Left forelimb (tissue), 1 donor: ENCODE results near the gene DISP3.

Experiments
- DNase-seq: peaks from one replicate; pipeline ENCODE4 v3.0.0-alpha.2; 2018; ENCODE audit warnings: low spot score

Gene DISP3

GRCh38 chr1:11528611-11529261, 49.8 kb downstream of the DISP3 start:
- peak; percentile 63 for DNase-seq

DNA sequence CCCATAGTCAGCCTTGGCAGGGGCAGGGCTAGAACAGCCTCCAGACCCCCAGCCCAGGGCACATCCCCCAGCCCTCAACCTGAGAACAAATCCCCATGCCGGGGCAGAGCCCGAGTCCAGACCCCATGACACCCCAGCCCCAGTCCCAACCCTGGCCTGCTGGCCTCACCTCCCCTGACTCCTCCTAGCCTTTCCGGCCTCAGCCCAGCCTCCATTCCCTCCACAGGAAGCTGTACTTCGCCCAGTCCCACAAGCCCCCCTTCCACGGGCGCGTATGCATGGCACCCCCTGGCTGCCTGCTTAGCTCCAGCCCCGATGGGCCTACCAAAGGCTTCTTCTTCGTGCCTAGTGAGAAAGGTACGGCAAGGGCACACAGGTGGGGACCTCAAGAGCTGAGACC, 50.4 kb downstream of the DISP3 start:
- peak; percentile 52 for DNase-seq

GRCh38 chr1:11529763-11530730, 51.1 kb downstream of the DISP3 start:
- DNase-seq = peak; percentile 58

- DNase-seq = no peak
These were observed 51.9 kb downstream of the DISP3 start for GRCh38 chr1:11530731-11531311.

- no peak for DNase-seq
These were observed 52.4 kb downstream of the DISP3 start for GRCh38 chr1:11531314-11531870.

DNA sequence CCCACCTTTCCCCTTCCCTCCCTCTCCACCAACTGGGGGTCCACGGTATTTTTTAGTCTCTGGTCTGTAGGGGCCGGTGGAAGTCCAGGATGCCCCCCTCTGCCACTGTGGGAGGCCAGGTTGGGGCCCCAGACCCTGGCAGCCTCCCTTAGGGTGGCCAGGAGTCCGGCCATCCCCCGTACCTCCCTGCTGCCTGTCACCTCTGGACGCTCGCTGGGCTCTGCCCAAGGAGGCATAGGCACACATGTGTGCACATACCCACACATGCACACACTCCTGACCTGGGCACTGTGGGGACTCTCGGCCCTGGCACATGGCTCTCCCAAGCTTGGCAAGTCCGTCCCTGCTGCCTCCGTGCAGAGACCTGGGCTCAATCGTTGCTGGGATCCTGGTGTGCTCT, 53.0 kb downstream of the DISP3 start:
- no peak for DNase-seq

DNA sequence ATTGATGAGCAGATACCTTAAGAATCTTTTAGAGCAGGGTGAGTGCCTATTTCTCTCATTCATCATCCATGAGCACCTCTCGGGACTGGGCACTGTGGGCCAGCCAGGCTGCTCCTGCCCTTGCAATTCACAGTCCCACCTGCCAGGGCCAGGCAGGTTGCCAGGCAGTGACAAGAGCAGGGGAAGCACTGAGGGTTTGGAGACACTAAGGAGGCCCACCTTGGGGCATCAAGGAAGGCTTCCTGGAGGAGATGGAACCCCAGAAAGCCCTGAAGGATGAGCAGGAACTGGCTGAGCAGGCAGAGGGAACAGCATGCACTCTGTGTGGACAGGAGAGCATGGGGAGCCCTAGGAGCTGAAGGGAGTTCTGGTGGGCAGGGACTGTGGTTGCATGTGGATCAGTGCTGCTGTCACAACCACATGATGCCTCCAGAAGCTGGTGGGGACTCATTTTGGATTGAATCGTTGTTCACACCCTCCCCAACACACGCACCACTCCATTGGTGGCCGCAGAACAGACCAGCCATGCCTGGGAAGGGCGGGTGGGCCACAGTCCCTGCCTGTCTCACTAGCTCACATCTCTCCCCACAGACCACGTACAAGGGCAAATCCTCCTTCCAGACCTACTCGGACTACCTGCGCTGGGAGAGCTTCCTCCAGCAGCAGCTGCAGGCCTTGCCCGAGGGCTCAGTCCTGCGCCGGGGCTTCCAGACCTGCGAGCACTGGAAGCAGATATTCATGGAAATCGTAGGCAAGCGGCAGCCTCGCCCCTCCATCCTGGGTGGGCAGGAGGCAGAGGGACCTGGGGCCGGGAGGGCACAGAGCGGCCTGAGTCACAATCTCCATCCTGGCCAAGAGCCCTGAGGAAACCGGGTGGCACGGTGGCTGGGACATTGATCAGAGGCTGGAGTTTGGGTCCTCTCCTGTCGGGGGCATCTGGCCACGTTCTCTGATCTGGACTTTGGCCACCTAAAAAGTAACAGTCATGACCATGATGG, 55.1 kb downstream of the DISP3 start:
- no peak for DNase-seq

DNA sequence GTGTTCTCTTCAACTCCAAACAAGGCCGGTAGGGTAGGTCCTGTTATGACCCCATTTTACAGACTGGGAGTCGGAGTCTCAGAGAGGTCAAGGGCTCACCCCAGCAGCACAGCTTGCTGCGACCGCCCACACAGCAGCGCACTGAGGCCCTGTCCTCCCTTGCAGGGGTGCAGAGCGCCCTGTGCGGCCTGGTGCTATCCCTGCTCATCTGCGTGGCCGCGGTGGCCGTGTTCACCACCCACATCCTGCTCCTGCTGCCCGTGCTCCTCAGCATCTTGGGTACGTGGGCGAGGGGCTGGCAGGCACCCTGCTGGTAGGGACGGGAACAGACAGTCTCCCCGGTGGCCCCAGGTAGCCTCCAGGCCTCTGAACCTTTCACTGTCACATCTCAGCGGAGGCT, 55.9 kb downstream of the DISP3 start:
- no peak for DNase-seq

DNA sequence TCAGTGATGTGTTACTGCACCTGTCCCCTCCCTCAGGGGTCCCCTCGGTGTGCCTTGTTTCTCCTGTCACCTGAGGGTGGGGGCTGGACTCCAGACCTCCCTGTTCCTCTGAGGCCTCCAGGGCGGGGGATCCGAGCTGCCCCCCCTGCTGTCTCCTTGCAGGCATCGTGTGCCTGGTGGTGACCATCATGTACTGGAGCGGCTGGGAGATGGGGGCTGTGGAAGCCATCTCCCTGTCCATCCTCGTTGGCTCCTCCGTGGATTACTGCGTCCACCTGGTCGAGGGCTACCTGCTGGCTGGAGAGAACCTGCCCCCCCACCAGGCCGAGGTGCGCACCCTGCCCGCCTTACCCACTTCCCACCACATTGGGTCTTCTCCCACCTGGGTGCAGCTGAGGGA, 56.4 kb downstream of the DISP3 start:
- DNase-seq = no peak

GRCh38 chr1:11535761-11536572, 57.0 kb downstream of the DISP3 start:
- DNase-seq = no peak

- no peak for DNase-seq
These were observed 57.8 kb downstream of the DISP3 start for GRCh38 chr1:11536573-11537379.

DNA sequence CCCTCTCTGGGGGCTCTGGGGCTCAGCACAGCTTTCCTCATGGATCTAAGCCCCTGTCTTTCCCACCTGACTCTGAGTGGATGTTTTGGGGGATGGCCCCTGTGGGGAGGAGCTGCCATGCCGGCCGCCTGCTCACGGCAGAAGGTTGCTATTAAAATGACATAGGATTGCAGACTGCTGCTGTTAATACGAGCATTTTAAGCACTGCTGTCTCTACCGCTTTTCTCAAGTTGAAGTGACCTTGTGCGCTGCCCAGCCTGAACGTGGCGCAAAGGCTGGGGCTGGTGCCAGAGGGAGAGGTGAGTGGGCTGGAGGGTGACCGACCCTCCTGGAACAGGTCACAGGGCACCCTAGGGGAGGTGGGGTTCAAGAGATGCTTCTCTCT, 58.4 kb downstream of the DISP3 start:
- no peak for DNase-seq

- no peak for DNase-seq
These were observed 59.1 kb downstream of the DISP3 start for GRCh38 chr1:11537854-11538591.

DNA sequence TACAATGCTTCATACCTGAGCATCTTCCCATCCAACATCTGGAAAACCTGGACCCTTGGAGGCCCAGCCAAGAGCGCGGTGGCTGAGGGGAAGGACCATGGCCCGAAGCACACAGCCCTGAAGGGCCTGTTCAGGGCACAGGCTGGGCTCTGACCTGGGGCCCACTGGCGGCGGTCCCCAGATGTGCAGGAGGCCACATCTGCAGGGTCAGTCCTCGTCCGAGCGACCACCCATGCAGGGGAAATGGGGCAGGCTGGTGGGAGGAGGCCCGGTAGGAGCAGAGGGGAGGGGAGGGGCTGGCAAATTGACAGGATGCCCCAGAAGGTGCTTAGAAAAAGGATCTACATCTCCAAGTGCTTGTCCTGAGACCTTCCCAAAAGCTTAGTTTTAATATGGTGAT, 59.9 kb downstream of the DISP3 start:
- no peak for DNase-seq

- no peak for DNase-seq
These were observed 61.2 kb downstream of the DISP3 start for GRCh38 chr1:11539850-11540772.

GRCh38 chr1:11540773-11541160, 61.8 kb downstream of the DISP3 start:
- no peak for DNase-seq

DNA sequence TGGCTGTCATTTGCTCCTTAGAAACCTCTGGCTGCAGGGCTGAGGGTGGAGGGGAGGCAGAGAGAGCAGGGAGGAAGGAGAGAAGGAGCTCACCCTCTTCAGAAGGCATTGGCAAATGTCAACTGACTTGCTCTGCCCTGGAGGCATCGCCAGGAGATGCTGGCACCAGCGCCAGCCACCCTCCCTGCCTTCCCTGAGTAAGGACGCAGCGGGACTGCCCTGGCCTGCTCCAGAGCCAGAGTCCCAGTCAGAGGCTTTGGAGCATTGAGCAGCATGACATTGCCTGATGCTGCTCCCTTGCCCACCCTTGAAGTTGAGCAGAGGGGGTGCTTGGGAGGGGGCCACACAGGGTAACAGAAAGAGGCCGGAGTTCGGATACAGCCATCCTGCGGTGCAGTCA, 62.3 kb downstream of the DISP3 start:
- DNase-seq = no peak

GRCh38 chr1:11541956-11542355, 63.0 kb downstream of the DISP3 start:
- no peak for DNase-seq
